HL-60 (cell line): Measurements from ENCODE around the gene IL18BP.

Experiments used
- POLR2AphosphoS5 ChIP-seq: IDR thresholded peaks from 2 replicates; pipeline ENCODE4 v1.6.1; 2012; ENCODE audit warnings: low read depth
- REST ChIP-seq: IDR thresholded peaks from 2 replicates; pipeline ENCODE4 v1.6.1; 2012; ENCODE audit warnings: low read depth; ENCODE audit not compliant: insufficient replicate concordance
- TF ChIP-seq, protein P1 (sequence below): IDR thresholded peaks from one replicate; pipeline ENCODE4 v1.5.1; 2011; ENCODE audit warnings: low read length, control low read depth, inconsistent platforms; ENCODE audit not compliant: insufficient read depth

DNA sequence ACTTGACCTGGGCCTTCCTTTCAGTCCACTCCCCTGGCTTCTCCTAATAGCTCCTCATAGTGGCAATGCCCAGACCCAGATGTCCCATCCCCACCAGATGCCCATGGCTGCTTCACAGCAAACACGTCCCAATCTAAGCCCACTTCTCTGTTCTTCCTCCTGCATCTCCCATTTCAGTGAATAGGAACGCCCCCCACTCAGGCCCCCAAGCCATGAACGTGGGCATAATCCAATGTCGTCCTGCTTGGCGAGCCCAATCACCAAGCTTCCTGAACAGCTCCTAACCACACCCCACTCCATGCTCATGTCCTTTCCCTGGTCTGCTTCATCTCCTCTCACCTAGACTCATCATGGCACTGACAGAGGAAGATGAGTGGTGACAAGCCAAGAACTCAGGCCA, 8.9 kb downstream of the IL18BP start:
- TF ChIP-seq, protein P1, sequence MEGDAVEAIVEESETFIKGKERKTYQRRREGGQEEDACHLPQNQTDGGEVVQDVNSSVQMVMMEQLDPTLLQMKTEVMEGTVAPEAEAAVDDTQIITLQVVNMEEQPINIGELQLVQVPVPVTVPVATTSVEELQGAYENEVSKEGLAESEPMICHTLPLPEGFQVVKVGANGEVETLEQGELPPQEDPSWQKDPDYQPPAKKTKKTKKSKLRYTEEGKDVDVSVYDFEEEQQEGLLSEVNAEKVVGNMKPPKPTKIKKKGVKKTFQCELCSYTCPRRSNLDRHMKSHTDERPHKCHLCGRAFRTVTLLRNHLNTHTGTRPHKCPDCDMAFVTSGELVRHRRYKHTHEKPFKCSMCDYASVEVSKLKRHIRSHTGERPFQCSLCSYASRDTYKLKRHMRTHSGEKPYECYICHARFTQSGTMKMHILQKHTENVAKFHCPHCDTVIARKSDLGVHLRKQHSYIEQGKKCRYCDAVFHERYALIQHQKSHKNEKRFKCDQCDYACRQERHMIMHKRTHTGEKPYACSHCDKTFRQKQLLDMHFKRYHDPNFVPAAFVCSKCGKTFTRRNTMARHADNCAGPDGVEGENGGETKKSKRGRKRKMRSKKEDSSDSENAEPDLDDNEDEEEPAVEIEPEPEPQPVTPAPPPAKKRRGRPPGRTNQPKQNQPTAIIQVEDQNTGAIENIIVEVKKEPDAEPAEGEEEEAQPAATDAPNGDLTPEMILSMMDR: no peak
- TF ChIP-seq POLR2AphosphoS5: no peak
- TF ChIP-seq REST: no peak
